HFF-Myc (cell line): Measurements from ENCODE around the gene MSL2.
A peak's percentile ranks its signal among the peaks of the same experiment; 100 is the strongest.
"Not testable (repeated sequence)": the region's sequence is repeated elsewhere in the genome, so short reads cannot be mapped to it uniquely, and the experiment has no call there.

Source experiments
- DNase-seq: peaks from one replicate; pipeline ENCODE4 v3.0.0-alpha.2; 2011; ENCODE audit warnings: low read depth; ENCODE audit errors: extremely low read depth
- H3K4me3 ChIP-seq: replicated peaks from 2 replicates; pipeline ENCODE4 v1.5.1; 2011; ENCODE audit warnings: low read depth, mild to moderate bottlenecking, control low read depth, low read length
- TF ChIP-seq, protein P1 (sequence below): IDR thresholded peaks from 2 replicates; pipeline ENCODE4 v1.5.1; 2012; ENCODE audit warnings: mild to moderate bottlenecking, low read depth, low read length, control low read depth; ENCODE audit errors: missing control alignments

The MSL2 gene

DNA sequence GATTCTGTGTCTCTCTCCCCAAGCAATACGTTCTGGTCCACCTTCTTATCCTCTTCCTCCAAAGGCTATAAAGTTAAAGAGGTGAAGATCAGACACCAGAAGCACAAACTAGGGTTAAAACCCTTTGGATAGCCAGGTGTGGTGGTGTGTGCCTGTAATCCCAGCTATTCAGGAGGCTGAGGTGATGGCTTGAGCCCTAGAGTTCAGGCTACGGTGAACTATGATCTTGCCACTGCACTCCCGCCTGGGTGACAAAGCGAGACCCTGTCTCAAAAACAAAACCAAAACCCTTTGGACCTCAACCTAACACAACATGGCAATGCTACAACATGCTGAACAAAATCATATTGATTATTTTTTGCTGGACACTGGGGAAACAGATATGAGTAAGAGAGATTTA is 43.2 kb downstream of the MSL2 start:
- TF ChIP-seq, protein P1, sequence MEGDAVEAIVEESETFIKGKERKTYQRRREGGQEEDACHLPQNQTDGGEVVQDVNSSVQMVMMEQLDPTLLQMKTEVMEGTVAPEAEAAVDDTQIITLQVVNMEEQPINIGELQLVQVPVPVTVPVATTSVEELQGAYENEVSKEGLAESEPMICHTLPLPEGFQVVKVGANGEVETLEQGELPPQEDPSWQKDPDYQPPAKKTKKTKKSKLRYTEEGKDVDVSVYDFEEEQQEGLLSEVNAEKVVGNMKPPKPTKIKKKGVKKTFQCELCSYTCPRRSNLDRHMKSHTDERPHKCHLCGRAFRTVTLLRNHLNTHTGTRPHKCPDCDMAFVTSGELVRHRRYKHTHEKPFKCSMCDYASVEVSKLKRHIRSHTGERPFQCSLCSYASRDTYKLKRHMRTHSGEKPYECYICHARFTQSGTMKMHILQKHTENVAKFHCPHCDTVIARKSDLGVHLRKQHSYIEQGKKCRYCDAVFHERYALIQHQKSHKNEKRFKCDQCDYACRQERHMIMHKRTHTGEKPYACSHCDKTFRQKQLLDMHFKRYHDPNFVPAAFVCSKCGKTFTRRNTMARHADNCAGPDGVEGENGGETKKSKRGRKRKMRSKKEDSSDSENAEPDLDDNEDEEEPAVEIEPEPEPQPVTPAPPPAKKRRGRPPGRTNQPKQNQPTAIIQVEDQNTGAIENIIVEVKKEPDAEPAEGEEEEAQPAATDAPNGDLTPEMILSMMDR: no peak

DNA sequence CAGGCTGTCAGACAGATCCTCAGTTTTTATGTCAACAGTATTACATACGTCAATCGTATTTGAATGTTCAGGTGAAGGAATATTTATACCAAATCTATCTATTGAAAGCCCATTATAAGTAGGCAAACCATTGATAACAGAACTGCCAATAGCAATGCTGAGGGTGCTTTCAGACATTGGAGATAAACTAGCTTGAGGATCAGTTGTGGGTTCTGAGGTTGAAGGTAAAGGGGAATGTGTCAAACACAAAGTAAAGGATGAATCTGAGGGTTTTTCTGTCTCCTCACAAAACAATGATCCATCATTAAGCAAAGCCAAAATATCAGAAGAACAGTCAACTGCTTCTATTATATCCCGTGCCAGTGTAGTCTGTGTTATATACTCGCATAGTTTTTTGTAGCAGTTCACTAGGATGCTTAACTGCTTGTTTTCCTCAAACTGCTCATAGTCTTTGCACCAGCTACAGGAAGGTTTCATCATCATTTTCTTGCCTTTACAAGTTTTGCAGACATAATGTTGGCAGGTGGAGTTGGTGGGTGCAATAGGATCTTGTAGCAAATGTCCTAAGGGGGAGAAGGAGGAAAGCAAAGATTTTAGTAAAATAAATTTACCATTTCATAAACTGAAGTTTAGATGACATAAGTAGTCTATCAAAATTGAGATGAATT is 43.8 kb downstream of the MSL2 start:
- TF ChIP-seq, protein P1: no peak
- no peak overlapping the region for H3K4me3 ChIP-seq
- no peak for DNase-seq

More for the DNA sequence above, 43.2 kb downstream of the MSL2 start:
- H3K4me3 ChIP-seq: no peak overlapping the region
- DNase-seq: no peak

DNA sequence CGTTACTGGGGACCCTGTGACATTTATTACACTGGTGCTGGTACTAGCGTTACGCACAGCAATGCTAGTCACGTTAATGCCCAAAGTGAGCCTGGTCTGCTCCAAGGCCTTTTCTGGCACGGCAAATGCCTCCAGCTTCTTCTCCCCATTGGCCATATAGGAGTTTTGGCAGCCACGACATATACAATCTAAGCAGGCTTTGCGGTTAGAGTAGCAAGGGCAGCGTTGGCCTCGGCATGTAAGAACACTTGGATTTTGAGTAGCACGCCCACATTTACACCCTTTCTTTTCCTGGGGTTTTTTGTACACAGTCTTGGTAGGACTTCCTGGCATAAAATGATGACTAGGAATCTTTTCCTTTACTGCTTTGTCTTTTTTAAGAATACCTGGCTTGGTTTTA is 44.9 kb downstream of the MSL2 start:
- TF ChIP-seq, protein P1: no peak
- no peak overlapping the region for H3K4me3 ChIP-seq

DNA sequence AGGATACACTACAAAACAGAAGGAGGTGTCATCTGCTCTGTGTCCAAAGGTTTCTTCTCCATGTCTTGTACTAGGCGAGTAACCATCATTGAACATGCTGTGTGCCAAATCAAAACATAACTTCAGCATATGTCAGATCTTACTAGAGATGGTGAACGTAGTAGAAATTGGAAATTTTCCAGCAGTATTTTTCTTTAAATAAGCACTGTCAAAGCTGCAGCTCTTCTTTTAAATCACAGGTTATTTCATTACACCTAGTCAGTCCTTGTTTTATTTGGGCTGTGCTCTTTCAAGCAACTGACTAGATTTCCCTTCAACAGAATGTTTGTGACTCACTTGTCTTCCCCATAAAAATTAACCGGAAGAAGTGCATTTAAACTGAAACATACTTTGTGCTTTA is 46.5 kb downstream of the MSL2 start:
- H3K4me3 ChIP-seq: no peak overlapping the region
- TF ChIP-seq, protein P1: no peak
- DNase-seq: peak; percentile 19

More for the DNA sequence above, 44.9 kb downstream of the MSL2 start:
- no peak for DNase-seq

DNA sequence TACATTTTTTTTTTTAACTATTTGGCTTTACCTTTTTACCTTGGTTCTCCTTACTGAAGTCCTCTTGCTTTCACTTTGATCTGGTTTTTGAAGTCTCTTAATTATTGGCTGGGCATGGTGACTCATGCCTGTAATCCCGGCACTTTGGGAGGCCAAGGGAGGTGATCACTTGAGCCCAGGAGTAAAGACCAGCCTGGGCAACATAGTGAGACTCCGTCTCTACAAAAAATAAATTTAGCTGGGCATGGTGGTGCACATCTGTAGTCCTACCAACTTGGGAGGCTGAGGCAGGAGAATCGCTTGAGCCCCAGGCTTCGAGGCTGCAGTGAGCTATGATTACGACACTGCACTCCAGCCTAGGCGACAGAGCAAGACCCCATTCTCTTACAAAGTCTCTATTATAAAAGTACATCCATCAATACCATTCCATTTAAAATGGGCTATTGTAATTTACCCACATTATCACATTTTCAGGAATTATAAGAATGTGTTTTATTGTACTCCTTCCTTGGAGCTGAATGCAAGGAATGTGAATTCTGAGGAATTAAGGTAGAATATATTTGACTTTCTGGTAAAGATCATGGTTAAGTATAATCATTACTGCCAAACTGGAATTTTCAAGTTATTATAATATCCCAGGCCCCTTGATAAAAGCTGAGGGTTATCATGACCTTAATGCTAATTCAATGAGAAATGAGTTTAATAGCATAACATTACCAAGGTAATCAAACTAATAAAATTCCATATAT is 49.0 kb downstream of the MSL2 start:
- TF ChIP-seq, protein P1: no peak
- no peak for DNase-seq
- no peak overlapping the region for H3K4me3 ChIP-seq

DNA sequence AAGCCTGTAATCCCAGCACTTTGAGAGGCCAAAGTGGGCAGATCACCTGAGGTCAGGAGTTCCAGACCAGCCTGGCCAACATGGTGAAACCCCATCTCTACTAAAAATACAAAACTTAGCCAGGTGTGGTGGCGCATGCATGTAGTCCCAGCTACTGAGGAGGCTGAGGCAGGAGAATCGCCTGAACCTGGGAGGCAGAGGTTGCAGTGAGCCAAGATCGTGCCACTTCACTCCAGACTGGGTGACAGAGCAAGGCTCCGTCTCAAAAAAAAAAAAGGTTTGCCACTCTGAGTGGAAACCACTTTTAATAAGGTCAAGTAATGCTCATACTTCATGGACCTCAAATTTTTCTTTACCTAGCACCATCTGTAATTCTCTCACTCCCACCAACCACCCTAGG is 51.7 kb downstream of the MSL2 start:
- H3K4me3 ChIP-seq, DNase-seq: not testable (repeated sequence)

DNA sequence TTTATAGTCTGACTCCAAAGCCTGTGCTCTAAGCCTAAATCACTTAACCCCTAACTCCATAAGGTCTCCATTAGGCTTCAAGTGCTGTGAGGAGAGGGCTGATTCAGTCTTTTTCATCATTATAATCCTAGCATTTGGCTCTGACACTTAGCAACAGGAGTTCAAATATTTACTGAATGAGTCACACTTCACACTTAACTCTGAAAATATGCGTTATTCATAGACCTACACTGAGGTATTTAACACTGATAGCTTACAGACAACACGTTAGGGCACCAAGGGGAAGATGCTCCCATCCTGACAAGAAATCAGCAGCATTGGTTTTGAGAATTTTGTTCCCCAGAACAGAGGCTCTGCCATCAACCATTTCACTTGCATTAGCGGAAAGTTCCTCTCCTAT is 53.5 kb downstream of the MSL2 start:
- no peak overlapping the region for H3K4me3 ChIP-seq
- TF ChIP-seq, protein P1: no peak
- peak; percentile 87 for DNase-seq
